H1 (cell line): ENCODE measurements around the gene STX18. TPM values are rescaled to one million over a fixed set of nuclear protein-coding genes. Genes with fewer than 3 reads are reported as not detected.

Source experiments
- CTCF ChIA-PET: fragments of 300-600 bp; sonication (Branson Sonifier 250); formaldehyde crosslinking; loops from one replicate; lab custom pipeline; 2021; ENCODE audit not compliant: partially characterized antibody; lab: Charles Lee
- POLR2A ChIA-PET: fragments of 300-600 bp; sonication (Branson Sonifier 250); formaldehyde crosslinking; loops from one replicate; lab custom pipeline; 2021; ENCODE audit warnings: inconsistent platforms; ENCODE audit not compliant: partially characterized antibody; lab: Charles Lee
- DNase-seq, 2 experiments: peaks; one replicate each; pipeline versions ENCODE4 v3.0.0 to v3.0.0-alpha.2; 2010 to 2022; ENCODE audit warnings: low spot score in 2 of 2, low read depth in 1 of 2, mixed read lengths in 1 of 2
- FAIRE-seq: peaks from 2 replicates; lab custom pipeline; 2011; peaks lifted over from hg19 to GRCh38; lab: Jason Lieb, UNC
- H2AFZ ChIP-seq: 2 replicates; pipeline ENCODE4 v1.8.1; 2012; ENCODE audit warnings: low read length, inconsistent platforms
- H2AK5ac ChIP-seq: 2 replicates; pipeline ENCODE4 v1.6.1; 2013; ENCODE audit warnings: low read depth, low read length
- H2BK120ac ChIP-seq: replicated peaks from 2 replicates; pipeline ENCODE3; 2013; ENCODE audit warnings: low read depth, low read length, inconsistent platforms
- H2BK12ac ChIP-seq: 2 replicates; pipeline ENCODE4 v1.6.1; 2013; ENCODE audit warnings: low read depth, low read length
- H2BK15ac ChIP-seq: 2 replicates; pipeline ENCODE4 v1.6.1; 2013; ENCODE audit warnings: low read length
- H2BK20ac ChIP-seq: 2 replicates; pipeline ENCODE4 v1.6.1; 2013; ENCODE audit warnings: low read length
- H2BK5ac ChIP-seq: 2 replicates; pipeline ENCODE4 v1.6.1; 2013; ENCODE audit warnings: low read depth, low read length
- H3K14ac ChIP-seq: 2 replicates; pipeline ENCODE4 v1.6.1; 2013; ENCODE audit warnings: inconsistent platforms; ENCODE audit not compliant: insufficient read length
- H3K18ac ChIP-seq: 2 replicates; pipeline ENCODE4 v1.6.1; 2013; ENCODE audit warnings: low read length; ENCODE audit errors: extremely low read depth
- H3K23ac ChIP-seq: 2 replicates; pipeline ENCODE4 v1.6.1; 2013; ENCODE audit warnings: inconsistent platforms; ENCODE audit not compliant: insufficient read length
- H3K23me2 ChIP-seq: 2 replicates; pipeline ENCODE4 v1.6.1; 2013; ENCODE audit warnings: low read depth, low read length
- H3K27ac ChIP-seq: 2 replicates; pipeline ENCODE4 v1.6.1; 2011; ENCODE audit warnings: low read depth, low read length, inconsistent platforms
- H3K27me3 ChIP-seq, 4 experiments: replicated peaks in 1 of 4; 1 replicate in 1 of 4; 2 replicates in 3 of 4; pipeline versions ENCODE4 v1.6.1 to v1.8.1; 2011 to 2013; ENCODE audit warnings: low read length in 3 of 4, mild to moderate bottlenecking in 3 of 4, inconsistent platforms in 2 of 4, mixed read lengths in 2 of 4, moderate library complexity in 1 of 4; ENCODE audit not compliant: control insufficient read depth in 3 of 4, insufficient read depth in 3 of 4; ENCODE audit errors: extremely low read depth in 1 of 4
- H3K36me3 ChIP-seq, 4 experiments: 2 replicates each; pipeline versions ENCODE4 v1.6.1 to v1.8.1; 2011 to 2013; ENCODE audit warnings: mild to moderate bottlenecking in 4 of 4, low read length in 3 of 4, moderate library complexity in 2 of 4, control low read depth in 1 of 4, inconsistent platforms in 1 of 4; ENCODE audit not compliant: insufficient read depth in 4 of 4, control insufficient read depth in 2 of 4
- H3K4ac ChIP-seq: replicated peaks from 2 replicates; pipeline ENCODE3; 2013; ENCODE audit warnings: low read length, low read depth, mixed read lengths, inconsistent platforms; ENCODE audit not compliant: insufficient read length
- H3K4me1 ChIP-seq, 4 experiments: replicated peaks in 1 of 4; 1 replicate in 1 of 4; 2 replicates in 3 of 4; pipeline versions ENCODE4 v1.6.1 to v1.8.1; 2011 to 2013; ENCODE audit warnings: low read length in 3 of 4, inconsistent platforms in 2 of 4, mixed read lengths in 1 of 4; ENCODE audit not compliant: insufficient read depth in 4 of 4, control insufficient read depth in 3 of 4
- H3K4me2 ChIP-seq, 2 experiments: 2 replicates each; pipeline versions ENCODE4 v1.6.1 to v1.8.1; 2011 to 2013; ENCODE audit warnings: low read depth in 2 of 2, low read length in 2 of 2, control low read depth in 1 of 2, inconsistent platforms in 1 of 2, mild to moderate bottlenecking in 1 of 2; ENCODE audit not compliant: insufficient read depth in 1 of 2
- H3K4me3 ChIP-seq, 4 experiments: fragments of 200-600, 300-600 bp in 1 of 4; sonication (generic), shearing (Covaris generic), sonication (Bioruptor Twin) in 1 of 4; 2 replicates each; pipeline versions ENCODE4 v1.5.1 to v1.8.1; 2011 to 2016; ENCODE audit warnings: low read length in 4 of 4, low read depth in 3 of 4, control low read depth in 2 of 4, inconsistent platforms in 2 of 4, mild to moderate bottlenecking in 2 of 4, mixed read lengths in 1 of 4, moderate library complexity in 1 of 4; ENCODE audit not compliant: insufficient read depth in 2 of 4; ENCODE audit errors: extremely low read depth in 1 of 4
- H3K56ac ChIP-seq: replicated peaks from 2 replicates; pipeline ENCODE3; 2013; ENCODE audit warnings: low read depth, mild to moderate bottlenecking, mixed read lengths, low read length, inconsistent platforms; ENCODE audit not compliant: insufficient read length
- H3K79me1 ChIP-seq: 2 replicates; pipeline ENCODE4 v1.6.1; 2013; ENCODE audit warnings: low read depth, low read length, control low read depth
- H3K79me2 ChIP-seq, 2 experiments: 2 replicates each; pipeline versions ENCODE4 v1.6.1 to v1.8.1; 2012 to 2013; ENCODE audit warnings: low read length in 2 of 2, mild to moderate bottlenecking in 2 of 2, inconsistent platforms in 1 of 2; ENCODE audit not compliant: insufficient read depth in 2 of 2, control insufficient read depth in 1 of 2
- H3K9ac ChIP-seq, 4 experiments: replicated peaks in 1 of 4; 1 replicate in 1 of 4; 2 replicates in 3 of 4; pipeline versions ENCODE4 v1.6.1 to v1.8.1; 2011 to 2013; ENCODE audit warnings: low read depth in 3 of 4, low read length in 3 of 4, control low read depth in 2 of 4, mild to moderate bottlenecking in 2 of 4, moderate library complexity in 2 of 4, inconsistent platforms in 1 of 4; ENCODE audit errors: extremely low read depth in 1 of 4
- H3K9me3 ChIP-seq, 2 experiments: 2 replicates each; pipeline versions ENCODE4 v1.6.1 to v1.8.1; 2012 to 2013; ENCODE audit warnings: mild to moderate bottlenecking in 2 of 2, moderate library complexity in 2 of 2, control low read depth in 1 of 2, inconsistent platforms in 1 of 2, low read depth in 1 of 2, low read length in 1 of 2, mixed read lengths in 1 of 2; ENCODE audit not compliant: insufficient read depth in 2 of 2
- H4K20me1 ChIP-seq, 2 experiments: replicated peaks in 1 of 2; 2 replicates each; pipeline versions ENCODE3 to v1.8.1; 2011 to 2013; ENCODE audit warnings: inconsistent platforms in 2 of 2, low read length in 2 of 2, mild to moderate bottlenecking in 1 of 2; ENCODE audit not compliant: insufficient read depth in 2 of 2, control insufficient read depth in 1 of 2
- H4K5ac ChIP-seq: 2 replicates; pipeline ENCODE4 v1.6.1; 2013; ENCODE audit warnings: low read length, low read depth, mixed read lengths, inconsistent platforms; ENCODE audit not compliant: insufficient read length
- H4K8ac ChIP-seq: 2 replicates; pipeline ENCODE4 v1.8.0; 2013; ENCODE audit warnings: mild to moderate bottlenecking, moderate library complexity, low read length, inconsistent platforms; ENCODE audit not compliant: insufficient read depth; ENCODE audit errors: extremely low read depth
- H4K91ac ChIP-seq: replicated peaks from 2 replicates; pipeline ENCODE3; 2013; ENCODE audit warnings: low read length, mixed read lengths, inconsistent platforms; ENCODE audit not compliant: insufficient read length
- CBX5 ChIP-seq: fragments of 300-800, 300-1000 bp; sonication (generic); IDR thresholded peaks from 2 replicates; pipeline ENCODE4 v1.7.1; 2016; ENCODE audit warnings: antibody characterized with exemption, low read length, low read depth
- CBX8 ChIP-seq: fragments of 300-800, 300-1000 bp; sonication (generic); IDR thresholded peaks from 2 replicates; pipeline ENCODE4 v1.7.1; 2016; ENCODE audit warnings: low read depth, low read length, borderline replicate concordance
- KDM5A ChIP-seq: fragments of 200-600 bp; IDR thresholded peaks from 2 replicates; pipeline ENCODE4 v1.7.1; 2012; ENCODE audit warnings: mild to moderate bottlenecking, low read length, inconsistent platforms, mixed read lengths
- MAFK ChIP-seq: IDR thresholded peaks from 2 replicates; pipeline ENCODE4 v1.6.1; 2012; ENCODE audit warnings: low read depth, mild to moderate bottlenecking, improper control_type of control experiment, low read length
- POLR2AphosphoS5 ChIP-seq: IDR thresholded peaks from 2 replicates; pipeline ENCODE4 v1.6.1; 2011; ENCODE audit warnings: low read depth, low read length
- RBBP5 ChIP-seq: IDR thresholded peaks from 2 replicates; pipeline ENCODE4 v1.7.1; 2012; ENCODE audit warnings: low read depth, mild to moderate bottlenecking, inconsistent platforms, low read length, moderate library complexity, borderline replicate concordance
- SAP30 ChIP-seq: fragments of 300-600 bp; sonication (generic); IDR thresholded peaks from 2 replicates; pipeline ENCODE4 v1.7.1; 2012; ENCODE audit warnings: low read length, moderate library complexity, mild to moderate bottlenecking, inconsistent platforms; ENCODE audit not compliant: insufficient read depth, insufficient replicate concordance
- SIX5 ChIP-seq: IDR thresholded peaks from 2 replicates; pipeline ENCODE4 v1.6.1; 2011; ENCODE audit warnings: mild to moderate bottlenecking, low read depth, low read length
- SP4 ChIP-seq: IDR thresholded peaks from 2 replicates; pipeline ENCODE4 v1.6.1; 2012; ENCODE audit warnings: low read length, inconsistent platforms
- TCF12 ChIP-seq: IDR thresholded peaks from 2 replicates; pipeline ENCODE4 v1.6.1; 2011; ENCODE audit warnings: low read depth, mild to moderate bottlenecking, low read length
- TEAD4 ChIP-seq: IDR thresholded peaks from 2 replicates; pipeline ENCODE4 v1.6.1; 2012; ENCODE audit warnings: low read depth, low read length, inconsistent platforms, mixed read lengths
- YY1 ChIP-seq: IDR thresholded peaks from 2 replicates; pipeline ENCODE4 v1.6.1; 2011; ENCODE audit warnings: low read depth, mild to moderate bottlenecking, low read length
- WGBS, 2 experiments: shearing (Covaris generic) in 1 of 2; methylation state at CpG; one replicate each; pipeline versions ENCODE4 v1.1.6 to v1.1.7; 2013 to 2015; ENCODE audit warnings: low lambda C conversion rate in 2 of 2, mixed read lengths in 2 of 2, inconsistent platforms in 1 of 2, low coverage in 1 of 2, missing lambda C conversion rate in 1 of 2; ENCODE audit not compliant: insufficient replicate concordance in 2 of 2, insufficient coverage in 1 of 2, insufficient read length in 1 of 2; ENCODE audit errors: extremely low coverage in 1 of 2, missing lambda C conversion rate in 1 of 2; 5-methylcytosine and 5-hydroxymethylcytosine counted together
- polyA plus RNA-seq, 7 experiments: library from polyadenylated mRNA; depleted of rRNA in 3 of 7; stranded (reverse) in 5 of 7; unstranded in 2 of 7; fragments of >200 nt in 5 of 7; fragments of 200-250 nt in 2 of 7; gene quantifications; 1 replicate in 5 of 7; 2 replicates in 1 of 7; 4 replicates in 1 of 7; pipeline versions ENCODE4 v1.2.1 to v1.2.3, GENCODE V29; 2011 to 2013; ENCODE audit warnings: missing spikeins in 2 of 7, mixed read lengths in 2 of 7
- total RNA-seq: library from RNA; stranded (reverse); fragmentation: NEBNext Ultra II Directional; extraction: Animal tissue kit (Norgen Biotek cat#: 25700); gene quantifications from 2 replicates; pipeline ENCODE4 v1.2.1, GENCODE V29; 2021
- TF ChIP-seq, protein P1 (sequence below): IDR thresholded peaks from 2 replicates; pipeline ENCODE4 v1.6.1; 2011; ENCODE audit warnings: low read length, improper control_type of control experiment

The STX18 gene
- total and polyA plus RNA-seq, 2 of the 8 experiments (the other 6 are each of a cell fraction or from before 2014, with no cell fraction given), result 14.6 to 18.3 TPM

GRCh38 chr4:4419896-4420295, 122.0 kb downstream of the STX18 start:
- Histone ChIP-seq H2BK15ac (no peak overlapping the region), H3K4ac (no peak overlapping the region), H4K8ac (no peak overlapping the region), H2BK12ac (no peak overlapping the region), H3K9ac (no peak overlapping the region), H3K4me3 (no peak overlapping the region), H2BK20ac (no peak overlapping the region), H3K23me2 (no peaks in the 10 kb centered on the region), H3K9me3 (peaks cover 4% of the 10 kb centered on the region in 2 experiments; a peak in 2 of 4 replicates), H3K27ac (no peak overlapping the region), H2AFZ (no peak overlapping the region), H3K36me3 (peaks cover 3 to 19% (median 13%) of the 10 kb centered on the region in 4 experiments; a peak in 6 of 8 replicates), H2BK5ac (no peak overlapping the region), H3K56ac (no peak overlapping the region), H3K27me3 (no peaks in the 10 kb centered on the region), H3K18ac (no peak overlapping the region), H3K23ac (no peak overlapping the region), H3K79me2 (no peaks in the 10 kb centered on the region), H3K4me2 (no peak overlapping the region), H4K5ac (no peak overlapping the region), H3K79me1 (no peaks in the 10 kb centered on the region; the same call in 1 of the 2 replicates), H4K91ac (no peak overlapping the region), H3K14ac (no peak overlapping the region), H2BK120ac (no peak overlapping the region), H4K20me1 (peaks cover 0 to 3% of the 10 kb centered on the region in 2 experiments), H3K4me1 (peaks cover 7 to 20% (median 14%) of the 10 kb centered on the region in 4 experiments), H2AK5ac (no peak overlapping the region)
- peak in 1 of 2 experiments; percentile 24 for DNase-seq
- TF ChIP-seq YY1 (no peak), KDM5A (no peak), RBBP5 (no peak), MAFK (no peak), SAP30 (no peak), CBX5 (no peak), TEAD4 (no peak), CBX8 (no peak), POLR2AphosphoS5 (no peak), SIX5 (no peak), SP4 (no peak), TCF12 (no peak)
- TF ChIP-seq, protein P1, sequence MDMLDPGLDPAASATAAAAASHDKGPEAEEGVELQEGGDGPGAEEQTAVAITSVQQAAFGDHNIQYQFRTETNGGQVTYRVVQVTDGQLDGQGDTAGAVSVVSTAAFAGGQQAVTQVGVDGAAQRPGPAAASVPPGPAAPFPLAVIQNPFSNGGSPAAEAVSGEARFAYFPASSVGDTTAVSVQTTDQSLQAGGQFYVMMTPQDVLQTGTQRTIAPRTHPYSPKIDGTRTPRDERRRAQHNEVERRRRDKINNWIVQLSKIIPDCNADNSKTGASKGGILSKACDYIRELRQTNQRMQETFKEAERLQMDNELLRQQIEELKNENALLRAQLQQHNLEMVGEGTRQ, result no peak
- WGBS, 2 experiments, result 86% methylated on average over 12 of the region's 12 CpGs; no CpG with 5 or more reads in 1 of the 2 experiments
- no peak for FAIRE-seq
- CTCF ChIA-PET, result interaction anchor here (1.7 to 2.1 kb wide), 2 partner anchors 9 to 11 kb away, joined by 5 to 22 read pairs; no protein-coding TSS in a partner anchor
- POLR2A ChIA-PET, result no interaction called here
